ENCODE measurements around the gene EXOG. TPM values are rescaled to one million over a fixed set of nuclear protein-coding genes. Genes with fewer than 3 reads are reported as not detected.

The EXOG gene
- total RNA-seq, 1 experiment from 2014 or later, result 13.7 TPM

GRCh38 chr3:38468765-38469164, 27.4 kb upstream of the EXOG start:
- ChIA-PET CTCF (no interaction called here), POLR2A (no interaction called here)
- Mint-ChIP-seq H3K9me3 (peaks cover 43% of the 10 kb centered on the region), H3K4me1 (peaks cover 11% of the 10 kb centered on the region), H3K4me3 (no peak overlapping the region), H3K27me3 (ENCODE audit: low read depth) (no peaks in the 10 kb centered on the region), H3K36me3 (peaks cover 42% of the 10 kb centered on the region), H3K27ac (no peak overlapping the region)
- no peak for TF ChIP-seq CTCF (IDR thresholded peaks at IDR 0.05)
- no peak for DNase-seq (ENCODE audit: low spot score)
- no peak for ATAC-seq

- CTCF ChIA-PET, result no interaction called here
- Mint-ChIP-seq H3K27ac (no peak overlapping the region), H3K4me1 (peaks cover 14% of the 10 kb centered on the region), H3K36me3 (peaks cover 42% of the 10 kb centered on the region), H3K4me3 (no peak overlapping the region), H3K9me3 (peaks cover 43% of the 10 kb centered on the region), H3K27me3 (ENCODE audit: low read depth) (no peaks in the 10 kb centered on the region)
- ATAC-seq (no peak), DNase-seq (ENCODE audit: low spot score) (no peak)
- TF ChIP-seq GTF2I (CRISPR knock-in tag; conservative IDR thresholded peaks at IDR 0.05), result peak; percentile 76; the same call in 1 of the 2 replicates
- no peak for TF ChIP-seq NR1H2 (CRISPR knock-in tag; IDR thresholded peaks at IDR 0.05)
- POLR2A ChIA-PET, result interaction anchor here (1.3 kb wide), 1 partner anchor 14 kb away, joined by 4 read pairs; no protein-coding TSS in a partner anchor
Measured at GRCh38 chr3:38469852-38470251, 26.3 kb upstream of the EXOG start.

- peaks cover 34% of the 10 kb centered on the region for H3K9me3 Mint-ChIP-seq
- DNase-seq (ENCODE audit: low spot score) (no peak), ATAC-seq (no peak)
- CTCF ChIA-PET, result interaction anchor here (0.6 kb wide), 1 partner anchor 114 kb away, joined by 3 read pairs; no protein-coding TSS in a partner anchor
- no peak overlapping the region for H3K4me3 Mint-ChIP-seq
- H3K27me3 Mint-ChIP-seq (ENCODE audit: low read depth), result no peaks in the 10 kb centered on the region
- TF ChIP-seq NR3C1 (CRISPR knock-in tag; conservative IDR thresholded peaks at IDR 0.05; ENCODE audit: low read depth), result no peak
- TF ChIP-seq CDX4 (CRISPR knock-in tag; IDR thresholded peaks at IDR 0.05; ENCODE audit: borderline replicate concordance), result no peak
- no peak for TF ChIP-seq ZNF232 (CRISPR knock-in tag; IDR thresholded peaks at IDR 0.05)
- no peak for TF ChIP-seq ATF3 (CRISPR knock-in tag; conservative IDR thresholded peaks at IDR 0.05)
- no peak for TF ChIP-seq HMGA2 (CRISPR knock-in tag; IDR thresholded peaks at IDR 0.05)
- TF ChIP-seq ZNF416 (CRISPR knock-in tag; IDR thresholded peaks at IDR 0.05), result no peak
- TF ChIP-seq ARID4B (CRISPR knock-in tag; IDR thresholded peaks at IDR 0.05; ENCODE audit: borderline replicate concordance), result no peak
- TF ChIP-seq TCF7 (CRISPR knock-in tag; IDR thresholded peaks at IDR 0.05; ENCODE audit: low read depth), result no peak
- TF ChIP-seq MAX (CRISPR knock-in tag; IDR thresholded peaks at IDR 0.05), result no peak
- no peak for TF ChIP-seq ZNF317 (CRISPR knock-in tag; IDR thresholded peaks at IDR 0.05; ENCODE audit: borderline replicate concordance, low read depth)
- no peak for TF ChIP-seq ZNF138 (CRISPR knock-in tag; conservative IDR thresholded peaks at IDR 0.05)
- TF ChIP-seq MLX (CRISPR knock-in tag; IDR thresholded peaks at IDR 0.05), result no peak
- TF ChIP-seq JUN (CRISPR knock-in tag; IDR thresholded peaks at IDR 0.05), result no peak
- no peak for TF ChIP-seq ZNF263 (CRISPR knock-in tag; IDR thresholded peaks at IDR 0.05; ENCODE audit: low read depth)
- POLR2A ChIA-PET, result no interaction called here
- H3K27ac Mint-ChIP-seq, result no peak overlapping the region
- H3K4me1 Mint-ChIP-seq, result peaks cover 24% of the 10 kb centered on the region
- H3K36me3 Mint-ChIP-seq, result peaks cover 33% of the 10 kb centered on the region
Measured at GRCh38 chr3:38471260-38471857, 24.8 kb upstream of the EXOG start.

All from WTC11 (cell line).